ENCODE results near the gene RTRAF.

GRCh38 chr14:51954657-51955056 lies 34.7 kb upstream of the RTRAF start:
- TF ChIP-seq CTCF (IDR thresholded peaks at IDR 0.05) (0 out of 2 replicates have a peak, but pooled peaks have one; percentile 14), ZFX (IDR thresholded peaks at IDR 0.05; ENCODE audit: borderline replicate concordance) (no peak)
